ENCODE measurements around the gene OSBPL9. TPM values are rescaled to one million over a fixed set of nuclear protein-coding genes. Genes with fewer than 3 reads are reported as not detected.

Gene OSBPL9
- total RNA-seq, 4 donors from 2014 or later, result 56.9 to 110 (median 78.3) TPM

DNA sequence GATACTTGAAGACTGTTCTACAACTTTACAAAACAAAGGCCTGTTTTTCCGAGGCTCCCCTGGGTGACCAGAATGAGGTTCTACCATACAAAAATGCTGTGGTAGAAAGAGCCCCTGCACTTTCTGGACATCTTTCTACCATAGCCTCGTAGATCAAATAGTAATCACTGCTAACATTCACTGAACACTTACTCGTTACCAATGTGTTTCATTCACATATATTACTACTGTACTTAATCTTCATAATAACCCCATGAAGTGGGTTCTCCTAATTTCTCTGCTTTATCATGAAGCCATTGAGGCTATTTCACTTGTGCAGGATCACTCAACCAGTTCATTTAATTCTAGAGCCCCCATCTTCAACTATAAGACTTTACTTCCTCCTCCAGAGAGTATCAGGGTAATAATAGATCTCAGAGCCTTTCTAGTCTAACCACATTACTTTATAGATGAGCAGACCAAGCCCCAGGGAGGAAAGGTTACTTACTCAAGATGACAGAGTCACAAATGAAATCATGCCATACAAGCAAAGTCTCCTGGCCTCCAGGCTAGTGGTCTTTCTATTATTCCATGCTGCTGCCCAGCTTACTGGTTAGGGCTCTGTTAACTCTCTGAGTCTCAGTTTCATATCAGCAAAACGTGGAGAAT is 46.7 kb upstream of the OSBPL9 start:
- TF ChIP-seq, protein P1, sequence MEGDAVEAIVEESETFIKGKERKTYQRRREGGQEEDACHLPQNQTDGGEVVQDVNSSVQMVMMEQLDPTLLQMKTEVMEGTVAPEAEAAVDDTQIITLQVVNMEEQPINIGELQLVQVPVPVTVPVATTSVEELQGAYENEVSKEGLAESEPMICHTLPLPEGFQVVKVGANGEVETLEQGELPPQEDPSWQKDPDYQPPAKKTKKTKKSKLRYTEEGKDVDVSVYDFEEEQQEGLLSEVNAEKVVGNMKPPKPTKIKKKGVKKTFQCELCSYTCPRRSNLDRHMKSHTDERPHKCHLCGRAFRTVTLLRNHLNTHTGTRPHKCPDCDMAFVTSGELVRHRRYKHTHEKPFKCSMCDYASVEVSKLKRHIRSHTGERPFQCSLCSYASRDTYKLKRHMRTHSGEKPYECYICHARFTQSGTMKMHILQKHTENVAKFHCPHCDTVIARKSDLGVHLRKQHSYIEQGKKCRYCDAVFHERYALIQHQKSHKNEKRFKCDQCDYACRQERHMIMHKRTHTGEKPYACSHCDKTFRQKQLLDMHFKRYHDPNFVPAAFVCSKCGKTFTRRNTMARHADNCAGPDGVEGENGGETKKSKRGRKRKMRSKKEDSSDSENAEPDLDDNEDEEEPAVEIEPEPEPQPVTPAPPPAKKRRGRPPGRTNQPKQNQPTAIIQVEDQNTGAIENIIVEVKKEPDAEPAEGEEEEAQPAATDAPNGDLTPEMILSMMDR (IDR thresholded peaks at IDR 0.05), result no peak
- TF ChIP-seq POLR2AphosphoS5 (IDR thresholded peaks at IDR 0.05) (no peak), EP300 (IDR thresholded peaks at IDR 0.05) (no peak), POLR2A (IDR thresholded peaks at IDR 0.05) (no peak)
- no peaks in the 10 kb centered on the region for H3K9me3 ChIP-seq
- H3K27ac ChIP-seq, result no peak overlapping the region
- no peak for ATAC-seq
- no peaks in the 10 kb centered on the region for H3K36me3 ChIP-seq
- H3K27me3 ChIP-seq, result no peaks in the 10 kb centered on the region
- no peak overlapping the region for H3K4me3 ChIP-seq
- H3K4me1 ChIP-seq, result peaks cover 0 to 10% (median 0%) of the 10 kb centered on the region in 3 donors
- 75 to 84% methylated on average over 4 of the region's 4 CpGs for WGBS, 2 donors (ENCODE audit: low coverage in 1 of 2)

DNA sequence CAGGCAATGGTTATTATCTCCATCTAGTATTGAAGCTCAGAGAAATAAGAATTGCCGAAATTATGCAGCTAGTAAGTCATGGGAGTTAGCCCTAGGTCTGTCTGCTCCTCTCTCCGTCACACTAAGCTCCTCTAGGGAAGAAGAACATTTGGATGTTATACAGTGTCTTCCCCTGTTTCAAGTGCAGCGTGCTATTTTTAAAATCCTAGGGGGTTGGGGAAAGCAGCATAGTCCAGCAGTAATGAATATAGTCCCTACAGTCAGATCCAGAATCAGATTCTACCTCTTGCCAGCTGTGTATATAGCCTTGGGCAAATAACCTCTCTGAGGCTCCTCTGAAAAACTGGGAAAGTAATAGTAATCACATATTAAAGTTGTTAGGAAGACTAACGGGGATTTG is 44.5 kb upstream of the OSBPL9 start:
- ATAC-seq, result no peak
- Histone ChIP-seq H3K4me1 (peaks cover 0 to 10% (median 0%) of the 10 kb centered on the region in 3 donors), H3K36me3 (no peaks in the 10 kb centered on the region), H3K4me3 (no peak overlapping the region), H3K9me3 (no peaks in the 10 kb centered on the region), H3K27ac (no peak overlapping the region), H3K27me3 (no peaks in the 10 kb centered on the region)
- 65 to 83% methylated on average over 1 to 4 of the region's 4 CpGs for WGBS, 2 donors (ENCODE audit: low coverage in 1 of 2)
- no peak for TF ChIP-seq EP300 (IDR thresholded peaks at IDR 0.05)
- TF ChIP-seq POLR2A (IDR thresholded peaks at IDR 0.05), result no peak
- TF ChIP-seq POLR2AphosphoS5 (IDR thresholded peaks at IDR 0.05), result no peak
- TF ChIP-seq, protein P1 (IDR thresholded peaks at IDR 0.05), result no peak

DNA sequence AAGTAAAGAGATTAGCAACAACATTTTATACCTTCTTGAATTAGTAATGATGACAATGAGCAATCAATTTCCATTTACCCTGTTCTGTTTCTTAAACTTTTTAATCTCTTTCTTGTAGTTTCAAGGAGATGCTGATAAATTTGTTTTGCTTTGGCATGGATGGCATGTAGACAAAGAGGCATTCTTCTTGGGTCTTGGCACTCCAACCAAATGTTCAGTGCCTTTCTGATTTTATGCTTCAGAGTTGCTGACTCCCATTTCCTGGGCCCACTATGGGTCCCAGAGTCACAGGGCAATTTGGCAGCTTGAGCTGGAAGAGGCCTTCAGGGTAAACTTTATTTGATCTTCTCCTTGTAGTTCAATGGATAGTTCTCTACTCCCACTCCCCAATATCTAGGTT is 42.1 kb upstream of the OSBPL9 start:
- H3K27ac ChIP-seq, result no peak overlapping the region
- no peaks in the 10 kb centered on the region for H3K9me3 ChIP-seq
- no peak for ATAC-seq
- H3K4me1 ChIP-seq, result no peaks in the 10 kb centered on the region
- no peaks in the 10 kb centered on the region for H3K27me3 ChIP-seq
- TF ChIP-seq, protein P1 (IDR thresholded peaks at IDR 0.05), result no peak
- TF ChIP-seq POLR2AphosphoS5 (IDR thresholded peaks at IDR 0.05) (no peak), POLR2A (IDR thresholded peaks at IDR 0.05) (no peak), EP300 (IDR thresholded peaks at IDR 0.05) (no peak)
- no peak overlapping the region for H3K4me3 ChIP-seq
- H3K36me3 ChIP-seq, result no peaks in the 10 kb centered on the region

DNA sequence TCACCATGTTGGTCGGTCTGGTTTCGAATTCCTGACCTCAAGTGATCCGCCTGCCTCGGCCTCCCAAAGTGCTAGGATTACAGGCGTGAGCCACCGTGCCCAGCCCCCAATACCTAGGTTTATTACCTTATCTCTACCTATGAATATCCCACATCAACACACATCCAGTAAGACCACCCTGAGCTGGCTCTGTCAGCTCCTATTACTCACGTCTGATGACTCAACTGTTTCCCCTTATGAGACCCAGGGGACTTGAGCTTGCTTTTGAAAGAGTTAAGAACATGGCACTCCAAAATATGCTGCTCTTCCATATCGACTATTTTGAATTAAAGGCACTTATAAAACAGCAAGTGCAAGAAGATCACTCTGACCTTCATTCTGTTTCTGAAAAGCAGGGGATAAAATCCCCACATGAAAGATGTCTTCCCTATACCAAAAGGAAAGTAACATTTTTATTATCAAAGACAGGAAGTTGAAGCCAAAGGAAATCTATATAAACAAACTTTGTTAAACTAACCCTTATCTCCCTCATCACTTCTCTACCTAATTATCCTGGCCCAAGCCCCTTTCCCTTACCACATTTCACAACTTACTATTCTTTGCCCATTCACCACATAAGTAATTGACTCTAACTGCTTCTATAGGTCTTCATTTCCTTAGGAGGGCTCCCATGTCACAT is 41.3 kb upstream of the OSBPL9 start:
- Histone ChIP-seq H3K27me3 (no peaks in the 10 kb centered on the region), H3K4me3 (no peak overlapping the region), H3K4me1 (no peaks in the 10 kb centered on the region), H3K27ac (no peak overlapping the region), H3K36me3 (no peaks in the 10 kb centered on the region), H3K9me3 (no peaks in the 10 kb centered on the region)
- TF ChIP-seq EP300 (IDR thresholded peaks at IDR 0.05) (no peak), POLR2A (IDR thresholded peaks at IDR 0.05) (no peak), POLR2AphosphoS5 (IDR thresholded peaks at IDR 0.05) (no peak)
- TF ChIP-seq, protein P1 (IDR thresholded peaks at IDR 0.05), result no peak
- WGBS, 2 donors (ENCODE audit: low coverage in 1 of 2), result 36 to 64% methylated on average over 2 to 5 of the region's 8 CpGs
- no peak for ATAC-seq

DNA sequence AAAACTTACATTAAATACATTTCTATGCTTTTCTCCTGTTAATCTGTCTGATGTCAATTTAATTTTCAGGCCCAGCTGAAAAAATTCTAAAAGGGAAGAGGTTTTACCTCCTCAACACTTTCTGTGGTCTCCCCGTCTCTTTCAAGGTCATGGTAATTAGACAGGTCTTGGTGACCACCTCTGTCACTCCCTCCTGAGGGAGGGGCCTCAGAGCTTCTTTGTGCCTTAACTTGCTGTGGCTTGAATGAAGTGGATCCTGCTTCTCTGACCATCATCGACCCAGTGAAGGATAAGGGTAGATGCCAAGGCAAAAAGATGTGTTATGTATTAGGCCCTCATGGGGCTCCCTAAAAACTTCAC is 40.8 kb upstream of the OSBPL9 start:
- TF ChIP-seq POLR2A (IDR thresholded peaks at IDR 0.05) (no peak), POLR2AphosphoS5 (IDR thresholded peaks at IDR 0.05) (no peak), EP300 (IDR thresholded peaks at IDR 0.05) (no peak)
- TF ChIP-seq, protein P1 (IDR thresholded peaks at IDR 0.05), result no peak
- Histone ChIP-seq H3K9me3 (no peaks in the 10 kb centered on the region), H3K36me3 (no peaks in the 10 kb centered on the region), H3K27ac (no peak overlapping the region), H3K4me1 (no peaks in the 10 kb centered on the region), H3K27me3 (no peaks in the 10 kb centered on the region), H3K4me3 (no peak overlapping the region)
- 80% methylated on average over 2 of the region's 2 CpGs; no CpG with 5 or more reads in 1 of the 2 donors for WGBS, 2 donors (ENCODE audit: low coverage in 1 of 2)
- no peak for ATAC-seq
